HG03175 (cell line): Measurements from ENCODE around the gene RRAGC.
"Not testable (repeated sequence)": the region's sequence is repeated elsewhere in the genome, so short reads cannot be mapped to it uniquely, and the experiment has no call there.

Experiments
- ATAC-seq: cut with Tn5 transposase; IDR thresholded peaks from one replicate; pipeline ENCODE4 v1.9.1; 2021; ENCODE audit warnings: mild to moderate bottlenecking, moderate library complexity; ENCODE audit not compliant: unreplicated experiment

The RRAGC gene

GRCh38 chr1:38858833-38859560 lies 575 bp downstream of the RRAGC start:
- ATAC-seq, result peak; percentile 35

DNA sequence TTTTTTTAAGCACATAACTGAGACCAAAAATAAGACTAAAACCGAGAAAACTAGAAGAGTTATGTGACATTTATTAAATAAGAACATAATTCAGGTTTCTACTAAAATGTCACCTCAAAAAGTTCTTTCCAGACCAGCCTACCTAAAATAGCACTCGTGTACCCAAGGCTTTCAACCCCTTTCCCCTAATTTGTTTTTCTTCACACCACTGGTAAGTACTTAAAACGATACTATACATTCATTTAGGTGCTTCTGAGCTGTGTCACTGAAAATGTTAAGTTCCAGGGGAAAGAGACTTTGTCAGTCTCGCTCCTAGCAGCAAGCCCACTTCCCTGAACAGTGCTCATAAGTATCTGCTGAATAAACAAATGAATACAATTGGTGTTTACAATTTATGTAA lies 6.8 kb downstream of the RRAGC start:
- ATAC-seq, result no peak

- no peak for ATAC-seq
These were observed 11.5 kb downstream of the RRAGC start for GRCh38 chr1:38848071-38848470.

- ATAC-seq, result no peak
These were observed 13.4 kb downstream of the RRAGC start for GRCh38 chr1:38846210-38846609.

DNA sequence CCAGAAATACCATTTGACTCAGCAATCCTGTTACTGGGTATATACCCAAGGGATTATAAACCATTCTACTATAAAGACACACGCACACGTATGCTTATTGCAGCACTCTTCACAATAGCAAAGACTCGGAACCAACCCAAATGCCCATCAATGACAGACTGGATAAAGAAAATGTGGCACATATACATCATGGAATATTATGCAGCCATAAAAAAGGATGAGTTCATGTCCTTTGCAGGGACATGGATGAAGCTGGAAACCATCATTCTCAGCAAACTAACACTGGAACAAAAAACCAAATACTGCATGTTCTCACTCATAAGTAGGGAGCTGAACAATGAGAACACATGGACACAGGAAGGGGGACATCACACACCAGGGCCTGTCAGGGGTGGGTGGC lies 14.5 kb downstream of the RRAGC start:
- ATAC-seq, result not testable (repeated sequence)

GRCh38 chr1:38840281-38840680 lies 19.3 kb downstream of the RRAGC start:
- no peak for ATAC-seq

- no peak for ATAC-seq
These were observed 20.2 kb downstream of the RRAGC start for GRCh38 chr1:38839363-38839762.

- ATAC-seq, result not testable (repeated sequence)
These were observed 23.3 kb downstream of the RRAGC start for GRCh38 chr1:38836316-38836715.

DNA sequence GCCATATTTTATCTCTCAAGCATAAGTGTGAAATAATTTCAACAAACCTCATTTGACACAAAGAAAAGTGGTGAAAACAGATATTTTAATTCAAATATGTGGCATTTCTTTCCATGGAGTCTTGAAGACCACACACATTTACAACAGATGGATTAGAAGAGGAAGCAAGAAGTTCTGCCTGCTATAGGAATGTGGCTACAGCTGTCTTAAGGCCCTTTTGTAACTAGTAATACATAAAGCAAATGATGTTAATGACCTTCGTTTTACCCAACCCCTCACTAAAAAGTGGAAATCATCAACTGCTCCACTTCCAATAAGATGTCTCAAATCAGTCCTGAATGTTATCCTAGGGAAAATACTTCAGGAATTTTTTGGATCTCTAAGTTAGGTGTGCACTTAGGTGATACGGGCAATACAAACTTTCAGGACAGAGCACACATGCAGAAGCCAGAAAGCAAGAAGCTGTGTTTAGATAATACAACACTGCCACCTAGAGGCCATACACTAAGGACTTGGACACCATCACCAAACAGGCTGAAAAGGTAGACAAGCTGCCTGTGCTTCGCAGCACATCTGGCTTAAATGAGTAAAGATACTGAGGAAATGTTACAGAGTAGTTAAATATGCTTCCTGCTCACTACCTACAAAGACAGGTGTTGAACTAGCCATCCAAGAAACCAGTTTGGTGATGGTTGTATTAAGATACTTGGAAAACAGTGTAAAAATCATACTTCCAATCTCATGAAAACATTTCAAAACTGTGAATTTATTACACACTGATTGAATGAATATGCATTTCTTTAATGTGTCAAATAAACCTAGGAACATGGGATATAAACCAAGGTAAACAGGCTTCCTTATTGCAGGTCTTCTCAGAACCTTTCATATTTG lies 24.4 kb downstream of the RRAGC start:
- peak; percentile 51 for ATAC-seq

DNA sequence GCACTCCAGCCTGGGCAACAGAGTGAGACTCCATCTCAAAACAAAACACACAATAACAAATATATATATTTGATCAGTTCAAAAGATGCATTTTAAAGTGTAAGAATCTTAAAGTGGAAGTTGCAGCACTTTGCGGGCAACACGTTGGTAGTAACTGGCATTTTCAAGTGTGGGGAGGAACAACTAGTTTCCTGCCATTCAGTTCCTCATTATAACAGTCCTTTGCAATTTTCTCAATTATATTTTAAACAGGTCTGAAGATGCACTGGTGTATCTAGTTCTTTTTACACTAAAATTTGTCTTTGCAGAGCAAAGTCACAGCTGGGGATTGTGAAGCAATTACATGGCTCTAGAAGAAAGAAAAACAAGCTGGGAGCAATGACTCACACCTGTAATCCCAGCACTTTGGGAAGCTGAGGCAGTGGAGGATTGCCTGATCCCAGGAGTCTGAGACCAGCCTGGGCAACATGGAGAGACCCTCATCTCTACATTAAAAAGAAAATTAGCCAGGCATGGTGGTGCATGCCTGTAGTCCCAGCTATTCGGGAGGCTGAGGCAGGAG lies 25.3 kb downstream of the RRAGC start:
- no peak for ATAC-seq

- no peak for ATAC-seq
These were observed 26.4 kb downstream of the RRAGC start for GRCh38 chr1:38833146-38833545.

DNA sequence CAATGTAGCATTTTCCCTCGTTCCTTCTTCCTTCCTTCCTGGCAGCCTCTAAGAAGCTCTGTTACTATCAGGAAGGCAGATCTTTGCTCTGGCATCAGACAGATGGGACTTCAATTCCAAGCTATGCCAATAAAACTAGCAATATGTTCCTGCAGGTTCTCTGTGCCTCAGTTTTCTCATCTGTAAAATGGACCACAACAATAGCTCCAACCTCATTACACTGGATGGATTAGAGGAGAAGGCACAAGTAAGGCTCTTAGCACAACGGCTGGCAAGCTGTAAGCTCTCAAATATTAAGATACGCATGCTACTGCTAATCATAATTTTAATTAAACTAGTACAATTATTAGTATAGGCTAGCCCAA lies 27.2 kb downstream of the RRAGC start:
- ATAC-seq, result no peak

- ATAC-seq, result no peak
These were observed 27.7 kb downstream of the RRAGC start for GRCh38 chr1:38831731-38832369.

DNA sequence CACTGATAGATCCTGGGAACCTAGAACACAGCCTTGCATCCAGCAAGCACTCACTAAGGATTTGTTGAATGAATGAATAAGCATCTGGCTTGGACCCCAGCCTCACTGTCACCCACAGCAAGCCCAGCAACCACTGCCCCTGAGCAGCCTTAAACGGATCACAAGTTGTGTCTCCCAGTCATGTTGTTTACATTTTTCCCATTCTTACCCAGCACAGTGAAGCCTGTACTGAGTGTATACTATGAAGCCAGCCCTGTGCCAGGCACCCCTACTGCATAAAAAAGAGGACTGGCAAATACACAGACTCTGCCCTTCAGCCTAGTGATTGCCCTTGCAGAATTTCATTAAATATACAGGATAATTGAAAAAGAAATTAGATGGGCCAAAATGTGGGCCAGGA lies 30.2 kb downstream of the RRAGC start:
- ATAC-seq, result no peak

DNA sequence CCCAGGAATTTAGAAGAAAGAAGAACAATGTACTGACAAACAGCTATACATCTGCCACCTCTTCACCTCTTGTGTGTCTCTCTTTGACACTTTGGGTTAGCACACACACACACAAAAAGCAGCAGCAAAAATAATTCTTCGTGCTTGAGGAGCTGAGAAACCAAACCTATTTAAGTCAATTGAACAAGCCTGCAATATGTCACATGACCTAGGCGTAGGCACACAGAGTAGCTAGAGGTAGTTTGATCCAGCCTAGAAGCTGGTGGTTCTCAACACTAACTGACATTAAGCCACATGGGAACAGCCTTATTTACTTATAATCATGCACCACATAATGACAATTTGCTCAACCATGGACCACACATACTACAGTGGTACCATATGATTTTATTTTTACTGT lies 32.3 kb downstream of the RRAGC start:
- ATAC-seq, result no peak

DNA sequence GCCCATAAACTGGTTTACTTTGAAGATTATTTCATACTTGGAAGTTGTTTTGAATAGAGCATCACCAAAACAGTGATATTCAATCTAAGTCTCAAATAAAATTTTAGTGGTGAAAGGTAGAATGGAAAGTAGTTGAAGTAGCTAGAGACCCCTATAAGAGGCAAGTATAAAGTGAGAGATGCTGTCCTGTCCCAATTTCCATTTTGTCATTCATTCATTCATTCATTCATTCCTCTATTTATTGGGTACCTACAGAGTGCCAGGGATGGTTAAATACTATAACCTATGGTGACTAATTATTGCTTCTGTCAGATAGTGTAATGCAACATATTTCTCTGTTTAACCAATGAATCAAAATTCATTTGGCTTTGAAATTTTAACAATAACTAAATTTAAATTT lies 32.7 kb downstream of the RRAGC start:
- ATAC-seq, result no peak

GRCh38 chr1:38826262-38826661 lies 33.3 kb downstream of the RRAGC start:
- ATAC-seq, result no peak

DNA sequence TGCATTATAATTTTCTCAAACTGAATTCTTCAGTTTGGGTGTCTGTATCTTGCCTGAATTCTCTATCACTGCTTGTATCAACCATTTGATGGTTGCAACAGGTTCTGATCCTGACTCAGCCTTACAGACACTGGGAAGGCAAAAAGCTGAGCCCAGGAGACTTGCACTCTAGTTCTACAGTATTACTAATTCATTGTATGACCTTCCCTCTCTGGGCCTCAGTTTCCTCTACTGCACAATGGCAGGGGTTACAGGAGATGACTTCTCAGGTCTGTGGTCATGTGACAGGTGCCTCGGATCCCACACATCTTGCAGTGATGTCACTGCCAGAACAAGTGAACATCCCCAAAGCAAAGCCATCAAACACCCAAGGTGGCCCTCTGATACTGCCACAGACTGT lies 38.7 kb downstream of the RRAGC start:
- no peak for ATAC-seq

- no peak for ATAC-seq
These were observed 40.1 kb downstream of the RRAGC start for GRCh38 chr1:38819516-38819915.

- no peak for ATAC-seq
These were observed 40.5 kb downstream of the RRAGC start for GRCh38 chr1:38819040-38819439.

DNA sequence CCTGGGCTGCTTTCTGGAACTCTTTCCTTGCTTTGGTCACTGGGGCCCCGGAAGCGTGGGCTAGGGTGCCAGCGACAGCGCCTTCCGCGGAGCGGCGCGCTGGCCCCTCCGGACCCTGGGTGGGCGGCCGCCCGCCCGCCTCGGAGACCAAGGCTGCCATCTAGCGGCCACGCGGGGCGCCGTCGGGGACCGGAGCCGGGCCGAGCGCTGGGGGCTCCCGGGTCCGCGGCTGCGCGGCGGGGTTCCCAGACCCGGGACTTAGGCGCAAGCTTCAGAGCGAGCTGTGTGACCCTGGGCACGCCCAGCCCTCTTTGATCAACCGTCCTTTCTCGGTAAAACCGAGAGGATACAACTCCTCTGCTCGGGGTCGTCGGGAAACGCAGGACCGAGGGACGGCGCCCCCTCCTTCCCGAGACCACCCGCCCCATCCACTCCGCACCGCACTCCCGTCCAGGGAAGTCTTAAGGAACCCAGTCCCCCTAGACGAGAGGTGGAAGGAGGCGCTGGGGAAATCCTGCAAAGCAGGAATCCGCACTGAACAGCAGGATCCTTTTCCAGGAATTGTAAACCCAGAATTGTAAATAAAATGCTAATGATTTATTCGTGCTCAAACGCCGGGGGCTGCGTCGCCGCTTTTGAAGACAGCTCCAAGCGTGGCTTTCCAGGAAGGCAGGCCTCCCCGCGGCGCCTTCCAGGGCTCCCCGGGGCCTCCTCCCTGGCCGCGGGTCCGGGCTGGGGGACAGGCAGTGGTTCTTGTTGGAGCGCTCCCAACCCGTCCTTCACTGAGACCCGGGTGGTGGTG lies 41.2 kb downstream of the RRAGC start:
- ATAC-seq, result no peak
